Measurements from ENCODE around the gene TEX44.
A peak's percentile ranks its signal among the peaks of the same experiment; 100 is the strongest.

Gene TEX44

GRCh38 chr2:231604685-231605606, 12.3 kb downstream of the TEX44 start:
- DNase-seq (ENCODE audit: low read depth, low spot score) = peak; percentile 99

- DNase-seq (ENCODE audit: low read depth, low spot score) = no peak
These were observed 13.0 kb downstream of the TEX44 start for GRCh38 chr2:231605607-231606091.

GRCh38 chr2:231606941-231607340, 14.3 kb downstream of the TEX44 start:
- no peak for DNase-seq (ENCODE audit: low read depth, low spot score)

- DNase-seq (ENCODE audit: low read depth, low spot score) = peak; percentile 67
These were observed 18.8 kb downstream of the TEX44 start for GRCh38 chr2:231611273-231612108.

GRCh38 chr2:231612109-231612455, 19.4 kb downstream of the TEX44 start:
- no peak for DNase-seq (ENCODE audit: low read depth, low spot score)

- DNase-seq (ENCODE audit: low read depth, low spot score) = peak; percentile 96
These were observed 20.0 kb downstream of the TEX44 start for GRCh38 chr2:231612456-231613330.

- DNase-seq (ENCODE audit: low read depth, low spot score) = no peak
These were observed 20.6 kb downstream of the TEX44 start for GRCh38 chr2:231613331-231613662.

- peak; percentile 92 for DNase-seq (ENCODE audit: low read depth, low spot score)
These were observed 21.2 kb downstream of the TEX44 start for GRCh38 chr2:231613663-231614558.

- no peak for DNase-seq (ENCODE audit: low read depth, low spot score)
These were observed 21.9 kb downstream of the TEX44 start for GRCh38 chr2:231614559-231615057.

GRCh38 chr2:231615058-231615671, 22.5 kb downstream of the TEX44 start:
- DNase-seq (ENCODE audit: low read depth, low spot score) = no peak

- no peak for DNase-seq (ENCODE audit: low read depth, low spot score)
These were observed 23.6 kb downstream of the TEX44 start for GRCh38 chr2:231616296-231616695.

GRCh38 chr2:231617059-231617926, 24.6 kb downstream of the TEX44 start:
- no peak for DNase-seq (ENCODE audit: low read depth, low spot score)

GRCh38 chr2:231621051-231621879, 28.6 kb downstream of the TEX44 start:
- peak; percentile 44 for DNase-seq (ENCODE audit: low read depth, low spot score)

GRCh38 chr2:231622963-231623362, 30.3 kb downstream of the TEX44 start:
- DNase-seq (ENCODE audit: low read depth, low spot score) = no peak

- no peak for DNase-seq (ENCODE audit: low read depth, low spot score)
These were observed 33.8 kb downstream of the TEX44 start for GRCh38 chr2:231626449-231626848.

- DNase-seq (ENCODE audit: low read depth, low spot score) = peak; percentile 44
These were observed 34.9 kb downstream of the TEX44 start for GRCh38 chr2:231627384-231628120.

- DNase-seq (ENCODE audit: low read depth, low spot score) = no peak
These were observed 40.0 kb downstream of the TEX44 start for GRCh38 chr2:231632559-231633142.
